ENCODE measurements around the gene TANC1.

DNA sequence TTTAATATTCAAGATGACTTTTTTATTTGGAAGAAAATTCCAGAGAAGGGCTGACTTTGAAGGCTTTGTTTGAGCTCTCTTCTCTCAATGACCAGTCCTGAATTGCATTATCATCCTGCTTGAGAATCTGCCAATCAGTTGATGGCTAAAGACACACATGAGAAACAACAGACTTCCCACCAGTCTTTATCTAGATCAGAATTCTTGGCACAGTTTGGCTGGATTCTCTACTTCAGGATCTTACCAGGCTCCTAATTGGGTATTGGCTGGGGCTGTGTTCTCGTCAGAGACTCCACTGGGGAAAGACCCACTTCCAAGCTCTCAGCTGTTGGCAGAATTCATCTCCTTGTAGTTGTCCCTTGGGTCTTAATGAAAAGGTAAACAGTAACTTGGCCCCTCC lies 232.1 kb downstream of the TANC1 start:
- TF ChIP-seq CTCF (conservative IDR thresholded peaks at IDR 0.05; ENCODE audit: low read length) (no peak), EZH2phosphoT487 (IDR thresholded peaks at IDR 0.05; ENCODE audit: borderline replicate concordance) (no peak)
